BE2C (cell line): Measurements from ENCODE around the gene ERI3.

Experiments used
- DNase-seq: peaks from one replicate; pipeline ENCODE4 v3.0.0-alpha.2; 2020
- H3K27me3 ChIP-seq: fragments of 250-450 bp; sonication (Bioruptor Pico); 2 replicates; pipeline ENCODE4 v1.5.1; 2020; ENCODE audit warnings: mild to moderate bottlenecking
- H3K36me3 ChIP-seq: fragments of 250-450 bp; sonication (Bioruptor Pico); 2 replicates; pipeline ENCODE4 v1.5.1; 2020; ENCODE audit warnings: mild to moderate bottlenecking
- H3K4me1 ChIP-seq: fragments of 250-450 bp; sonication (Bioruptor Pico); 2 replicates; pipeline ENCODE4 v1.5.1; 2020
- H3K4me3 ChIP-seq: 2 replicates; pipeline ENCODE4 v1.5.1; 2011; ENCODE audit warnings: low read depth, low read length
- H3K9me3 ChIP-seq: fragments of 250-450 bp; sonication (Bioruptor Pico); 2 replicates; pipeline ENCODE4 v1.5.1; 2020
- CTCF ChIP-seq: IDR thresholded peaks from 2 replicates; pipeline ENCODE4 v1.5.1; 2012; ENCODE audit warnings: mild to moderate bottlenecking, low read depth, low read length

The ERI3 gene

GRCh38 chr1:44262414-44262813, 92.6 kb downstream of the ERI3 start:
- TF ChIP-seq CTCF: no peak
- Histone ChIP-seq H3K9me3 (no peaks in the 10 kb centered on the region), H3K4me1 (0 out of 2 replicates have a peak, but pooled peaks cover 2% of the 10 kb centered on the region), H3K36me3 (no peaks in the 10 kb centered on the region), H3K27me3 (no peaks in the 10 kb centered on the region), H3K4me3 (no peak overlapping the region)
- DNase-seq: no peak

GRCh38 chr1:44261962-44262361, 93.1 kb downstream of the ERI3 start:
- H3K9me3 ChIP-seq: no peaks in the 10 kb centered on the region
- H3K4me1 ChIP-seq: 0 out of 2 replicates have a peak, but pooled peaks cover 2% of the 10 kb centered on the region
- no peak for DNase-seq
- no peak overlapping the region for H3K4me3 ChIP-seq
- TF ChIP-seq CTCF: no peak
- no peaks in the 10 kb centered on the region for H3K27me3 ChIP-seq
- H3K36me3 ChIP-seq: no peaks in the 10 kb centered on the region

GRCh38 chr1:44261171-44261817, 93.8 kb downstream of the ERI3 start:
- DNase-seq: no peak
- no peaks in the 10 kb centered on the region for H3K36me3 ChIP-seq

GRCh38 chr1:44260792-44261170, 94.3 kb downstream of the ERI3 start:
- no peak for DNase-seq
- Histone ChIP-seq H3K9me3 (no peaks in the 10 kb centered on the region), H3K4me3 (no peak overlapping the region), H3K36me3 (no peaks in the 10 kb centered on the region), H3K27me3 (no peaks in the 10 kb centered on the region), H3K4me1 (0 out of 2 replicates have a peak, but pooled peaks cover 4% of the 10 kb centered on the region)
- no peak for TF ChIP-seq CTCF

More at GRCh38 chr1:44261171-44261817, 93.8 kb downstream of the ERI3 start:
- 0 out of 2 replicates have a peak, but pooled peaks cover 4% of the 10 kb centered on the region for H3K4me1 ChIP-seq
- TF ChIP-seq CTCF: no peak
- H3K4me3 ChIP-seq: no peak overlapping the region
- no peaks in the 10 kb centered on the region for H3K27me3 ChIP-seq
- H3K9me3 ChIP-seq: no peaks in the 10 kb centered on the region

GRCh38 chr1:44259090-44259489, 96.0 kb downstream of the ERI3 start:
- no peaks in the 10 kb centered on the region for H3K27me3 ChIP-seq
- H3K4me1 ChIP-seq: 0 out of 2 replicates have a peak, but pooled peaks cover 4% of the 10 kb centered on the region
- H3K9me3 ChIP-seq: no peaks in the 10 kb centered on the region

More at GRCh38 chr1:44259090-44259489, 96.0 kb downstream of the ERI3 start:
- Histone ChIP-seq H3K4me3 (no peak overlapping the region), H3K36me3 (no peaks in the 10 kb centered on the region)
- TF ChIP-seq CTCF: no peak
- no peak for DNase-seq
